ENCODE data around the gene DTNA. TPM values are rescaled to one million over a fixed set of nuclear protein-coding genes. Genes with fewer than 3 reads are reported as not detected.

Gene DTNA
- total RNA-seq, 1 experiment from 2014 or later, result 10.4 TPM

DNA sequence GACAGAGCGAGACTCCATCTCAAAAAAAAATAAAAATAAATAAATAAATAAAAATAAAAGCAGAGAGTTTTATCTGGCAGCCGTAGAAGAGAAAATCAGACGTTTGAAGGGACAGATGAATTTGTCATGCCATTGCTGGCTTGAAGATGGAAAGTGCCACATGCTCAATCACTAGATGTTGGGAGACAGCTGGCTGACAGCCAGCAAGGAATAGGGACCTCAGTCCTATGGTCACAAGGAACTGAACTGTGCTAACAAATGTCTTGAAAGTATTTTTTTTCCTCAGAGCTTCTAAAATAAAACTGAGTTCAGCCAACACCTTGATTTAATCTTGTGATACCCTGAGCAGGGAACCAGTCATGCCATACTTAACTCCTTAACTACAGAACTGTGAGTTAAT is 65.4 kb downstream of the DTNA start:
- no peaks in the 10 kb centered on the region for H3K27me3 Mint-ChIP-seq (ENCODE audit: insufficient read depth, unreplicated experiment)
- no peaks in the 10 kb centered on the region for H3K36me3 ChIP-seq (ENCODE audit: control insufficient read depth, insufficient read depth, low read length)
- no peak overlapping the region for H3K27ac Mint-ChIP-seq (ENCODE audit: unreplicated experiment)
- DNase-seq, result no peak
- no peaks in the 10 kb centered on the region for H3K27me3 ChIP-seq (replicated peaks; ENCODE audit: control insufficient read depth, insufficient read depth, low read length)
- no TSS peak for BruUV-seq (replicated peaks)
- CTCF ChIA-PET, result no interaction called here
- TF ChIP-seq, protein P1, sequence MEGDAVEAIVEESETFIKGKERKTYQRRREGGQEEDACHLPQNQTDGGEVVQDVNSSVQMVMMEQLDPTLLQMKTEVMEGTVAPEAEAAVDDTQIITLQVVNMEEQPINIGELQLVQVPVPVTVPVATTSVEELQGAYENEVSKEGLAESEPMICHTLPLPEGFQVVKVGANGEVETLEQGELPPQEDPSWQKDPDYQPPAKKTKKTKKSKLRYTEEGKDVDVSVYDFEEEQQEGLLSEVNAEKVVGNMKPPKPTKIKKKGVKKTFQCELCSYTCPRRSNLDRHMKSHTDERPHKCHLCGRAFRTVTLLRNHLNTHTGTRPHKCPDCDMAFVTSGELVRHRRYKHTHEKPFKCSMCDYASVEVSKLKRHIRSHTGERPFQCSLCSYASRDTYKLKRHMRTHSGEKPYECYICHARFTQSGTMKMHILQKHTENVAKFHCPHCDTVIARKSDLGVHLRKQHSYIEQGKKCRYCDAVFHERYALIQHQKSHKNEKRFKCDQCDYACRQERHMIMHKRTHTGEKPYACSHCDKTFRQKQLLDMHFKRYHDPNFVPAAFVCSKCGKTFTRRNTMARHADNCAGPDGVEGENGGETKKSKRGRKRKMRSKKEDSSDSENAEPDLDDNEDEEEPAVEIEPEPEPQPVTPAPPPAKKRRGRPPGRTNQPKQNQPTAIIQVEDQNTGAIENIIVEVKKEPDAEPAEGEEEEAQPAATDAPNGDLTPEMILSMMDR (IDR thresholded peaks at IDR 0.05; ENCODE audit: insufficient read depth in 1 of 2, low read depth in 1 of 2, low read length in 1 of 2, severe bottlenecking in 1 of 2, unreplicated experiment in 1 of 2), result no peak
- H3K9me3 Mint-ChIP-seq (ENCODE audit: unreplicated experiment), result no peaks in the 10 kb centered on the region
- no peak overlapping the region for H3K4me3 ChIP-seq (ENCODE audit: low read depth, low read length)
- POLR2A ChIA-PET, result no interaction called here
- H3K4me3 Mint-ChIP-seq (ENCODE audit: unreplicated experiment), result no peak overlapping the region
- H3K36me3 Mint-ChIP-seq (ENCODE audit: insufficient read depth, unreplicated experiment), result peaks cover 5% of the 10 kb centered on the region
- H3K9me3 ChIP-seq, result no peaks in the 10 kb centered on the region
- intact Hi-C loops (cut with micrococcal nuclease; ENCODE audit: unreplicated experiment), result no loop called here
- no peaks in the 10 kb centered on the region for H3K4me1 Mint-ChIP-seq (ENCODE audit: low read depth, unreplicated experiment)
- no peaks in the 10 kb centered on the region for H3K4me1 ChIP-seq

DNA sequence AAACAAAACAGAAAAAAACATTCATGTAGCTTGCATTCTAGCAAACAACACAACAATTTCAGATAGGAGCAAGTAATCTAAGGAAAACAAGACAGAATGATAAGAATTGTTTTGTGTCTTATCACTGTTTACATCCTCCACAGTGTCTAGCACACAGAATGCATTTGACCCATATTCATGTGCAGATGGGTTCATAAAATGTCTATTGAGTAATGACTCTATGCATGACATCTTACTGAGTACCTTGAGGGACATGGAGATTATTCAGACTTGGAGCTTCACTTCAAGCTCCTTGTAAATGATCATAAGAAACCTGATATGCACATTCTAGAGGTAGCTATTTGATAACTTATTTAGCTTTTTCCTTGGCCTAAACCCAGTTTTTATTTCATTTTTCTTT is 69.0 kb downstream of the DTNA start:
- ChIA-PET POLR2A (no interaction called here), CTCF (no interaction called here)
- BruUV-seq (replicated peaks), result no TSS peak
- H3K4me1 Mint-ChIP-seq (ENCODE audit: low read depth, unreplicated experiment), result no peaks in the 10 kb centered on the region
- Histone ChIP-seq H3K27me3 (replicated peaks; ENCODE audit: control insufficient read depth, insufficient read depth, low read length) (no peaks in the 10 kb centered on the region), H3K36me3 (ENCODE audit: control insufficient read depth, insufficient read depth, low read length) (no peaks in the 10 kb centered on the region), H3K4me3 (ENCODE audit: low read depth, low read length) (no peak overlapping the region), H3K9me3 (no peaks in the 10 kb centered on the region), H3K4me1 (no peaks in the 10 kb centered on the region)
- intact Hi-C loops (cut with micrococcal nuclease; ENCODE audit: unreplicated experiment), result no loop called here
- H3K9me3 Mint-ChIP-seq (ENCODE audit: unreplicated experiment), result no peaks in the 10 kb centered on the region
- no peaks in the 10 kb centered on the region for H3K27me3 Mint-ChIP-seq (ENCODE audit: insufficient read depth, unreplicated experiment)
- H3K4me3 Mint-ChIP-seq (ENCODE audit: unreplicated experiment), result no peak overlapping the region
- TF ChIP-seq, protein P1 (IDR thresholded peaks at IDR 0.05; ENCODE audit: insufficient read depth in 1 of 2, low read depth in 1 of 2, low read length in 1 of 2, severe bottlenecking in 1 of 2, unreplicated experiment in 1 of 2), result no peak
- H3K36me3 Mint-ChIP-seq (ENCODE audit: insufficient read depth, unreplicated experiment), result peaks cover 5% of the 10 kb centered on the region
- no peak for DNase-seq
- no peak overlapping the region for H3K27ac Mint-ChIP-seq (ENCODE audit: unreplicated experiment)

DNA sequence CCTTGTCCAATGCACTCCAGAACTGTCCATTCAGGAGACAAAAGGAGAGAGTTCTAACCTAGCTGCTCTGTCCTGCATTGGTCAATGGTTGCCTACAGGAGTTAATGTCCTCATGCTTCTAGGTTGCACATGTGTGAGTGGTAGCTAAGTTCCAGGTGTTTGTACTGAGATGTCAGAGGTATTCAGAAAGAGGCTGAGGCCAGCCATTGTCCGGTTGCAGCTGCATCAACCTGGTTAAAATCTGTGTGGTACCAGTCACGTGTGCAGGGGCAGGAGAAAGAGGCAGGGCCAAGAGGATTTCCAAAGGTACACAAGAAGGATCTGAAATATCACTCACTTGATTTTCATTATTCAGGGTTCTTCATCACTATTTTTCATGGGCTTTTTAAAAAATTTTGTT is 70.8 kb downstream of the DTNA start:
- CTCF ChIA-PET, result no interaction called here
- TF ChIP-seq, protein P1 (IDR thresholded peaks at IDR 0.05; ENCODE audit: insufficient read depth in 1 of 2, low read depth in 1 of 2, low read length in 1 of 2, severe bottlenecking in 1 of 2, unreplicated experiment in 1 of 2), result no peak

More for the DNA sequence above, 70.8 kb downstream of the DTNA start:
- Mint-ChIP-seq H3K27me3 (ENCODE audit: insufficient read depth, unreplicated experiment) (no peaks in the 10 kb centered on the region), H3K4me3 (ENCODE audit: unreplicated experiment) (no peak overlapping the region), H3K36me3 (ENCODE audit: insufficient read depth, unreplicated experiment) (peaks cover 5% of the 10 kb centered on the region), H3K9me3 (ENCODE audit: unreplicated experiment) (no peaks in the 10 kb centered on the region), H3K27ac (ENCODE audit: unreplicated experiment) (no peak overlapping the region), H3K4me1 (ENCODE audit: low read depth, unreplicated experiment) (no peaks in the 10 kb centered on the region)
- H3K4me3 ChIP-seq (ENCODE audit: low read depth, low read length), result no peak overlapping the region
- no peaks in the 10 kb centered on the region for H3K9me3 ChIP-seq
- POLR2A ChIA-PET, result no interaction called here
- DNase-seq, result no peak
- intact Hi-C loops (cut with micrococcal nuclease; ENCODE audit: unreplicated experiment), result loop anchor here (5.0 kb wide), 1 partner anchor 429 kb away; no protein-coding TSS in a partner anchor
- H3K27me3 ChIP-seq (replicated peaks; ENCODE audit: control insufficient read depth, insufficient read depth, low read length), result no peaks in the 10 kb centered on the region
- no peaks in the 10 kb centered on the region for H3K36me3 ChIP-seq (ENCODE audit: control insufficient read depth, insufficient read depth, low read length)
- H3K4me1 ChIP-seq, result no peaks in the 10 kb centered on the region
- BruUV-seq (replicated peaks), result no TSS peak
